OCI-LY3 (cell line): ENCODE data around the gene IQCH.

ENCODE experiments used
- EZH2phosphoT487 ChIP-seq: fragments of 200-600 bp; shearing (Covaris generic); IDR thresholded peaks from 2 replicates; pipeline ENCODE4 v1.6.1; 2018; ENCODE audit warnings: antibody characterized with exemption, mixed run types, low read depth
- TF ChIP-seq, protein P1 (sequence below): fragments of 200-600, 300-600 bp; sonication (generic); IDR thresholded peaks from 2 replicates; pipeline ENCODE4 v1.5.1; 2014; ENCODE audit warnings: antibody characterized with exemption, low read length, low read depth

DNA sequence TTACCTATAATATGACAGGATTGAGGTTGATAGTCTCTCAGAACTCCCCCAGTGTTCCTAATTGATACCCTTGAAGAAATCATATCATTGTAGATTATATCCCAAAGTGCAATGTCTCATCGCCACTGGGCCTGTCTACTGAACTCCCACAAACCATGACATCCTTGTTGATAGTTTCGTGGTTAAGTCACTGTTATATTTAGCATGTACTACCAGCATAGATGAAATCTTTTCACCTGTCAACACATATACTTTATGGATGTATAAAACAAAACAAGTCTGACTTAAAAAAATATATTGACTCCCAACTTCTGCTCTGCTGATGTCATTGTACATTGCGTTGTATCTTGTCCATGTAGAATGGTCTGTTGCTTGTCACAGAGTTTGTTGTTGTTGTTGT is 128.1 kb downstream of the IQCH start:
- TF ChIP-seq, protein P1, sequence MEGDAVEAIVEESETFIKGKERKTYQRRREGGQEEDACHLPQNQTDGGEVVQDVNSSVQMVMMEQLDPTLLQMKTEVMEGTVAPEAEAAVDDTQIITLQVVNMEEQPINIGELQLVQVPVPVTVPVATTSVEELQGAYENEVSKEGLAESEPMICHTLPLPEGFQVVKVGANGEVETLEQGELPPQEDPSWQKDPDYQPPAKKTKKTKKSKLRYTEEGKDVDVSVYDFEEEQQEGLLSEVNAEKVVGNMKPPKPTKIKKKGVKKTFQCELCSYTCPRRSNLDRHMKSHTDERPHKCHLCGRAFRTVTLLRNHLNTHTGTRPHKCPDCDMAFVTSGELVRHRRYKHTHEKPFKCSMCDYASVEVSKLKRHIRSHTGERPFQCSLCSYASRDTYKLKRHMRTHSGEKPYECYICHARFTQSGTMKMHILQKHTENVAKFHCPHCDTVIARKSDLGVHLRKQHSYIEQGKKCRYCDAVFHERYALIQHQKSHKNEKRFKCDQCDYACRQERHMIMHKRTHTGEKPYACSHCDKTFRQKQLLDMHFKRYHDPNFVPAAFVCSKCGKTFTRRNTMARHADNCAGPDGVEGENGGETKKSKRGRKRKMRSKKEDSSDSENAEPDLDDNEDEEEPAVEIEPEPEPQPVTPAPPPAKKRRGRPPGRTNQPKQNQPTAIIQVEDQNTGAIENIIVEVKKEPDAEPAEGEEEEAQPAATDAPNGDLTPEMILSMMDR, result no peak
- no peak for TF ChIP-seq EZH2phosphoT487
